GM19035 (cell line): Measurements from ENCODE around the gene RASSF5.
"Not testable (repeated sequence)": the region's sequence is repeated elsewhere in the genome, so short reads cannot be mapped to it uniquely, and the experiment has no call there.

ENCODE experiments used
- ATAC-seq: cut with Tn5 transposase; IDR thresholded peaks from one replicate; pipeline ENCODE4 v1.9.1; 2021; ENCODE audit not compliant: unreplicated experiment

RASSF5 gene

GRCh38 chr1:206476058-206476457, 31.3 kb upstream of the RASSF5 start:
- ATAC-seq = no peak

GRCh38 chr1:206476591-206476990, 30.7 kb upstream of the RASSF5 start:
- no peak for ATAC-seq

GRCh38 chr1:206477110-206477509, 30.2 kb upstream of the RASSF5 start:
- ATAC-seq = no peak

DNA sequence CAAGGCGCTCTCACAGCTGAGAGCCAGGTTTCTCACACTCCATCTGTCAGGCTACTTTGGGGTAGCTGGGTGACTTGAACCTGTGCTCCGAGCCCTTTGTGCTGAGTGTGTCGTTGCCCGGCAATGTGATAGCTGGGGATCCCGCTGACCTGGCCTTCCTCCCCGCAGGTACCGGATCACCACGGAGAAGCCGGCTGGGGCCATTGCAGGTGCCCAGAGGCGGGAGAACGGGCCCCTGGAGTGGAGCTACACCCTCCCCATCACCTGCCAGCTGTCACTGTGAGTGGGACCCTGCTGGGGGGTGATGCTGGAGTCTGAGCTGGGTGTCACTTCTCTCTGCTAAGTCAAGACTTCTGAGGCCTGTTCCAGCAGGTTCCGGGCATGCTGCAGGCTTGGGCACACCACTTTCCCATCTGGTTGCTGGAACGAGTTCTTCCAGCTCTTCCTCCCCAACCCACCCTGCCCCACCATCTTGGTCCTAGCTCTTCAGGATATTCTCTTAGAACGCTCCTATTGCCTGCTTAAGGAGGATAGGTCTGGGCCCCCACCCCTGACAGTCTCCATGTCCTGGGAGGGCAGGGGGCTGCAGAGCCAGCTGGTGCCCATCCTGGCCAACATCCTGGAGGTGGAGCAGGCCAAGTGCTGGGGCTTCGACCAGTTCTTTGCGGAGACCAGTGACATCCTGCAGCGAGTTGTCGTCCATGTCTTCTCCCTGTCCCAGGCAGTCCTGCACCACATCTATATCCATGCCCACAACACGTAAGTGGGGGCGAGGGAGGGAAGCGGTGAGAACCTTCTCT, 29.6 kb upstream of the RASSF5 start:
- no peak for ATAC-seq

GRCh38 chr1:206478746-206479145, 28.6 kb upstream of the RASSF5 start:
- ATAC-seq = no peak

DNA sequence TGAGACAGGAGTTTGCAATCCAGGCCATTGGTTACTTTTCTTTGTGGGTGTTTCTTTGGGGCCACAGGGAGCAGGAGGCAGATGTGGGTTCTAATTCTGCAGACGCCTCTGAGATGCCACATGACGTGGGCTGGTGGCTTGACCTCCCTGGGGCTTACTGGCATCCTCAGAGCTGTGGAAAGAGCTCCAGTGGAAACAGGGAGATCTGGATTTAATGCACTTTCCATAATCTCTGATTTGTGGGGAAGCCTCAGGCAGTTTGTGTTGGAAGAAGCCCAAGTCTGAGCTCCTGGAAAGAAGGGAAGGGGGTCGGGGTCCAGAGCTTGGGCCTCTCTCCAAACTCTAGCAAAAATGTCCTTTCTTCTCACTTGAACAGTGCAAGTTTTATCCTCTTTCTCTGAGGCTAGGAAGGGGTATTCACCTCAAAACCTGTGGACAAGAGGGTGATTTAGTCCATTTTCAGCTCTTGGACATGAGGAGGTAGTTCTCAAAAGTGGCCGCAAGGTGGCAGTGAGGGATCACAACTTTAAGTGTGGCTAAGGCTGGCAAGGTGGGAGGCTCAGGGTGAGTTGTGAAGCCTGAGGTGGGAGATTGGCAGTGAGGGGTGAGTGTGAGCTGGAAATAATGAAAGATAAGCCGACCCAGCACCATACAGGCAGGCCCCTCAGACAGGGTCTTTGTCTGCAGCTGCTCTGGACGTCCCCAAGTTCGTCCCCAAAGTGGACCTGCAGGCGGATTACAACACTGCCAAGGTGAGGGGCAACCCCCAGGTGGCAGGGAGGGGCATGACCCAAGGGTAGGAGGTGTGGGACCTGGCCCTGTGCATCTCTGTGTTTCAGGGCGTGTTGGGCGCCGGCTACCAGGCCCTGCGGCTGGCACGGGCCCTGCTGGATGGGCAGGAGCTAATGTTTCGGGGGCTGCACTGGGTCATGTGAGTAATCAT, 27.9 kb upstream of the RASSF5 start:
- ATAC-seq = no peak

DNA sequence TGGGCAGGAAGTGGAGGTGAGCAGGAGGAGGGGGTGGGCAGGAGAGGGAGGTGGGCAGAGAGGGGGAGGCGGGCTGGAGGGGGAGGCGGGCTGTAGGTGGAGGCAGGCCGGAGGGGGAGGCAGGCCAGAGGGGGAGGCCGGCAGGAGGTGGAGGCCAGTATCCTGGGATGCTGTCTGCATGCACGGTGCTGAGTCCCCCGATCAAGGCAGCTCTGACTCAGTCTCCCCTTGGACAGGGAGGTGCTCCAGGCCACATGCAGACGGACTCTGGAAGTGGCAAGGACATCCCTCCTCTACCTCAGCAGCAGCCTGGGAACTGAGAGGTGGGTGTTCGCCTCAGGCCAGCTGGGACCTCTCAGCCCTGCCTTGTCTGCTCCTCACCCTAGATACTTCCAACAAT, 27.1 kb upstream of the RASSF5 start:
- ATAC-seq = no peak

DNA sequence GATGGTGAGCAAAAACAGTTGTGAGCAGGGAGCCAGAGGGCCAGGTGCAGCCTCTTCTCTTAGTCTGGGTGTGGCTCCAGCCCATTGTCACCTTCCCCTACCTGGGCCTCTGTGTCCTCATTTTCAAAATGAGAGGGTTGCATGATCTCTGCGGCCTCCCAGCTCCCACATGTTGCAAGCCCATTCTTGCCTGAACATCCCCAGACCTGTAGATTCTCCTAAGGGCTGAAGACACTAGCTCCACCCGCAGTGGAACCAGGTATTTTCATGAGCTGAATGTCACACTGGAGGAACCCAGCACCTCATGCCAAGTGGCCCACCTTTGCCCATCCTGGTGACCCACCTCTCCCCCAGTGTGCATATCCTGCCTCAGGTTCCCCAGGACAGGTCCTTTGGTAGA, 24.7 kb upstream of the RASSF5 start:
- ATAC-seq = no peak

DNA sequence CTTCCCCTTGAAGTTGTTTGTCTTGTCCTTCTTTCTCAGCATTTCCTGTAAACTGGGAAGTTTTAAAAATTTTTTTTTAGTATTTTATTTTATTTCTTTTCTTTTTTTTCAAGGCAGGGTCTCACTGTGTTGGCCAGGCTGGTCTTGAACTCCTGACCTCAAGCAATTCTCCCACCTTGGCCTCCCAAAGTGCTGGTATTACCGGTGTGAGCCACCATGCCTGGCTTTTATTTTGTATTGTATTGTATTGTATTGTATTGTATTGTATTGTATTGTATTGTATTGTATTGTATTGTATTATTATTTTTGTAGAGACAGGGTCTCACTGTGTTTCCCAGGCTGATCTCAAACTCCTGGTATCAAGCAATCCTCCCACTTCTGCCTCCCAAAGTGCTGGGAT, 23.5 kb upstream of the RASSF5 start:
- not testable (repeated sequence) for ATAC-seq

GRCh38 chr1:206484901-206485300, 22.4 kb upstream of the RASSF5 start:
- ATAC-seq = no peak

DNA sequence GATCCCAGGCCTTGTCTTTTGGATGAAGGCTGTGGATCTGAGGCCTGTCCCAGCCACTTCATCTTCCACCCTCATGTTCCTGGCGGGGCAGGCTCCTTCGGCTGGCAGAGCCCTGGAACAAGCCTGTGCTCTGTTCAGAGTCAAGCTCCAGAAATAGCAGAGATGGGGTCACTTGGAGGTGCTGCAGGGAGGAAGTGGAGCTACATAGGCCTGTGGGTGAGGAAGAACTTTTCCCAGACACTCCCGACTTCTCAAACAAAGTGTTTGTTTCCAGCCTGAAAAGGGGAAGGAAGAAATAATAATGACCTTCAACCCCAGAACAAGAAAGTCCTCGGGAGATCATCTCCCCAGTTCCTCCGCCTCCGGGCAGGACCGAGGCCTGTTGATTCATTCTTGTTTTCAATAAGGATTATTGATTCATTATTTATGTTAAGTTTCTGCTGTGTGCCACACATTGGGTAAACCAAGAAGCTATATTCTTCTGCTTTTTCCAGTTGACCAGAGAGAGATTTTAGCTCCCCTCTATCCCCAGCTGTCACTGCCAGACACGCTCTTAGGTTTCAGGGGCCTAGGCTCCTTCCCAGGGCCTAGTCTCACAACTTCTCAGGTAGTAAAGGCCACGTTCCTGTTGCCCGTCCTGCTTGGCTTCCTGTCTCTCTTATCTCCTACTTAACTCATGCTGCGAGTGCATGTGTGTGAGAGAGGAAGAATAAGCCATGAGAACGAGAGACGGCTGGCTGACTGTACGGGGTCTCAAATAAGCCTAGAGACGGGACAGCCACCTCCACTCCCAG, 20.1 kb upstream of the RASSF5 start:
- no peak for ATAC-seq

GRCh38 chr1:206487970-206488369, 19.4 kb upstream of the RASSF5 start:
- ATAC-seq = no peak

DNA sequence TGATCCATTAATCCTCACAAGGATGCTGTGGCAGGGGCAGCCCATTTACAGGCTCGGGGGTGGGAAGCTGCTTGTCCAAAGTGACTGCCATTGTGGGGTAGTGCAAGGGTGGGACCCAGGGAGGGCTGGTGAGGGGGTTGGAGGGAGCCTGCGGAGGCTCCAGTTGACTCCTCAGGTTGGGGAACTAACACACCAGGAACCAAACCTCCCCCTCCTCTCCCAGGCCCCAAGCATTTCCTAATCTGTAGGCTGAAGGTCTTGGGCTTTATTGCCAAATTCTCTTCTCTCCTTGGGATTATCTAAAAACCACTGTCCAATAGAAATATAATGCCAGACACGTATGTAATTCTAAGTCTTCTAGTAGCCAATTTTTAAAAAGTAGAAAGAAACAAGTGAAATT, 18.9 kb upstream of the RASSF5 start:
- ATAC-seq = no peak

- peak; percentile 63 for ATAC-seq
Measured at GRCh38 chr1:206489980-206490770, 17.2 kb upstream of the RASSF5 start.

DNA sequence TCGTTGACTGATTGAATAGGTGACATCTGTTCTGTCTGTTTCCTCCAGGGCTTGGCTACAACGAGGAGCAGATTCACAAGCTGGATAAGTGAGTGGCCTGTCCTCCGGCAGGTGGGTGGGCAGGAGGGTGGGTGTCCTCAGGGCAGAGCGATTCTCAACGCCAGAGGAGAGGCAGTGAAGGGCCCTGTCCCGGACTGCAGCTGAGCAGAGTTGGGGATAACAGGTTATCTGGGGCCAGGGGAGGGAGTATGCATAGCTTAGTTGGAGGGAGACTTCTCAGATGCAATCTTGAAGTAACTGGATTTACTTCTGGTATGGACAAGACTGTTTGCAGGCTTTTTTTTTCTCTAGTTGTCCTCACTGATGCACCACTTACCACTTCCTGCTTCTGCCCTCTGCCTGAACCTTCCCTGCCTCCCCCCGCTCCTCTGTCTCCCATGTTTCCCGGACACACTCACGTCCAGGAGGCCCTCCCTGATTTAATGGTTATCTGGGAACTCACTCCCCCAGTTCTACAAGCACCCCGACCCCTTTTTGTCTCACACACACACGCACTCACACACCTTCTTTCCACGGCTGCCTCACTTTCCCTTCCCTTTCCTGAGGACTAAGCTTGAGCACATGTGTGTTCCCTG, 16.4 kb upstream of the RASSF5 start:
- no peak for ATAC-seq

DNA sequence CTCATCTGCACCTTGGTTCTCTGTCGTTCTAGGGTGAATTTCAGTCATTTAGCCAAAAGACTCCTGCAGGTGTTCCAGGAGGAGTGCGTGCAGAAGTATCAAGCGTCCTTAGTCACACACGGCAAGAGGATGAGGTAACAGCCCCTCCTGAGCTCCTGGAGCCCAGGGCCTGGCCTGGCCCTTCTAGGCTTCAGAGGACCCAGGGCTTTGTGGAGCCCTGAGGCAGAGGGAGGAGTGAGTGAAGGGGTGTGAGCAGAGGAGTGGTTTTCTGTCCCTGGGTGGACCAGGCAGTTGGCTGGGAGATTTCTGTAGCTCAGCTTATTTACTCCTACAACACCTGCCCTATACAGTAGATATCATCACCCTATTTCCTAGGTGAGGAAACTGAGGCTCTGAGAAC, 15.7 kb upstream of the RASSF5 start:
- no peak for ATAC-seq

DNA sequence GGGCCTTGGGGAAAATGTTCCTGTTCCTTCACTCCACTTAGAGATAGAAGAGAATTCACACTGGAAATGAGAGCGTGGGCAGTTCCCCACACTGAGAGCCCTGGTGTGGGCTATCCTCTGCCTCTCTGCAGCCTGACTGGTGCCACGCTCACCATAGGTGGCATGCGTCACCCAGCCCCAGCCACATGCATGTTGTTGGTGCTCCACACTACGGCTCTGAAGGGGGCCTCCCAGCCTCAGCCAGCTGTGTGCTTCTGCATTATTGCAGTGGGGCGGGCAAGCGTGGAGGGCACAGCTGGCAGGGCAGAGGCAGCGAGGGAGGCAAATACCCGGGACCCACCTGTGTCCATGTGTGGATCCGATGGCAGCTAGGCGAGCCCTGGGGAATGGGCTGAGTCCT, 14.7 kb upstream of the RASSF5 start:
- ATAC-seq = no peak

DNA sequence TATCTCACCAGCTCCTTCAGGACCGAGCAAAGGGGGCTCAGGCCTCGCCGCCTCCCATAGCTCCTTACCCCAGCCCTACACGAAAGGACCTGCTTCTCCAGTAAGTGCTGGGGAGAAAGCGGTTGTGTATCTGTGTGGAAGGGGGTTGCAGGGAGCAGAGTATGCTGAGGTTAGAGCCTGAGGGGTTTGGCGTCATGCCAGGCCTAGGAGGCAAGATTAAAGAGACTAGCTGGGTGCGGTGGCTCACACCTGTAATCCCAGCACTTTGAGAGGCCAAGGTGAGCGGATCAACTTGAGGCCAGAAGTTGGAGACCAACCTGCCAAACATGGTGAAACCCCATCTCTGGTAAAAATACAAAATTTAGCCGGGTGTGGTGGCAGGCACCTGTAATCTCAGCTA, 14.1 kb upstream of the RASSF5 start:
- ATAC-seq = no peak

- ATAC-seq = no peak
Measured at GRCh38 chr1:206495011-206495461, 12.3 kb upstream of the RASSF5 start.

DNA sequence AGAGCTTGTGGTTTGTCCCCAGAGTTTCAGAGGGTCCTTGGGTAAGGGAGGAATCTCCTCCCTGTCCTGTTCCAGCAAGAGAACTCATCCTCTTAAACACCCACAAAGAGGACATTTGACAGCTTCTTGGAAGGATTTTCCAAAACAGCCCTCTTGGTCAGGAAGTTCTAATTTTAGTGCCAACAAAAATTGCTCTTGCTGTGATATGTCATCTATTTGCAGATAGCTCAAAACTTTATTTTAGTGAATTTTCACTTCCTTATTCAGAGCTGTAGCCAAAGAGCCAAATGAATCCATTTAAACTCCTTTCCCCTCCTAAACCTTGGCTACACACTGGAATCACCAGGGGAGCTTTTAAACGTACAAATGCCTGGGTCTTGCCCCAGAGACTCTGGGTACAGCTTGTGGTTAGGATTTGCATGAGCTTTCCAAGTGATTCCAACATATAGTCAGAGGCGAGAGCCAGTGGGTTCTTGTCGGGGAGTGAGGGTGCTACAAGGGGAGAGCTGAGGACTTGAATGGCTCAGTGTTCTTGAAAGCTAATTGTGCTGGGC, 11.8 kb upstream of the RASSF5 start:
- ATAC-seq = no peak
